ENCODE results near the gene FSIP1.

FSIP1 gene

DNA sequence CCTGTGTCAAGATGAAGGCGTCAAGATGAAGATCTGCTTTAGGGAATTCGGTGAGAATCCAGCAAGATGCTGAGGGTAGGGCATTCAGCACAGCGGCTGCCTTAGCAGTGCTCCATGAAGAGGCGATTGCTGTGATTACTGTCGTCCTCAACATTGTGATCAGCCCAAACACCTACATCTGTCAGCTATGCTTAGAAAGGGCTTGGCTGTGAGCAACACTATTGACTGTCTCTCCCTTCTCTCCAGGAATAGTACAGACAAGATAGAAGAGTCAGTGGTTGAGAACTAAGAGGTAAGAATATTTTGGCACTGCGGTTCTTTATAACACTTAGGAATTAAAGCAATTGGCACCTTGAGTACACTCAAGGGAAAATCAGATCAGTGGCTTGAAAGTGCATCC, 110.5 kb downstream of the FSIP1 start:
- DNase-seq = no peak

DNA sequence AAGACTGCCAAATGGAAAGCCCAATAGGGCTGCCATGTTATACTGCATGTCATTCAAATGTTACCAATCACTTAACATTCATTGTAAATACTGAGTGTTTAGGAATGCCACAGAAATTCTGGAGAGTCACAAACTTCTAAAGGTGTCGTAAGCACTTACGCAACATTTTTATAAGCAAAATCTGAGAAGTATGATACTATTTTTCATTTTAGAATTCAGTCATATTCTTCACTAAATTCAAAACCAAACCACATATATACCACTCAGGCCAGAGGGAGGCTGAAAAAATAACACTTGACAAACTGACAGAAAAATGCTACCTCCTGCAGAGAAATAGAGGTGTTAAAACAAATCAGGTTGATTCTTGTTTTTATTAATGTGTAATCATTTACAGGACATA, 112.0 kb downstream of the FSIP1 start:
- DNase-seq = no peak

DNA sequence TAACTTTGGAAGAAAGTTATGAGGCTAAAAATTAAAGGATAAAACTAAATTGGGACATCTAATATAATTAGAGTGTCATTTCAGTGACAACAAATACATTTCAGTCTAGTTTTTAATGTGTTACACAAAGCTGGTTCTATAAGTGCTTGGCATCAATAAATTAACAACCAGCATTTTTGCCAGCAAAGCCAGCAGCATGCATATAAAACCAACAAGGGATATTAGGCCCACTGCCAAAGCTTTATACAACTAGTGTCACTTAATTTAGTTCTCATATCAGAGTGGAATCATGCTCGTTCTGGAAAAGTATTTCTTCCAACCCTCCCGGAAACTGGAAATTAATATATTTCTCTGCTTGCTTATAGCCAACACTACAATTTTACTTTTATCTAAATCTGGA, 113.0 kb downstream of the FSIP1 start:
- no peak for DNase-seq

DNA sequence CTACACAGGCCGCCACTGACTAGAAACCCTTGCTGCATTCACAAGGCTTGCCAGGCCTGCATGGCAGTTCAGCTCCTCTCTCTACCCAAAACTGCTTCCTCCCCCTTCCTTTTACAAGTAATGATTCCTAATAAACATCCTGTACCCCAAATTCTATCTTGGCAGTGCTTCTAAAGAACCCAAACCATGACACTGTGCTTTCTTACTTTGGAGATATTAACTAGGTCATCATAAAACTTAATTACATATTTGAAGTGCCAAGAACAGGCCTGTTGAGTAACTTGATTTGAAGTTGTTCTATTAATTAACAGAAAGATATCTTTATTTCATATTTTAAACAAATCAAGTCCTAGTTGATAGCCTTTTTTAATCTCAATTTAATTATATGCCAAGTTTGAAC, 113.4 kb downstream of the FSIP1 start:
- no peak for DNase-seq

DNA sequence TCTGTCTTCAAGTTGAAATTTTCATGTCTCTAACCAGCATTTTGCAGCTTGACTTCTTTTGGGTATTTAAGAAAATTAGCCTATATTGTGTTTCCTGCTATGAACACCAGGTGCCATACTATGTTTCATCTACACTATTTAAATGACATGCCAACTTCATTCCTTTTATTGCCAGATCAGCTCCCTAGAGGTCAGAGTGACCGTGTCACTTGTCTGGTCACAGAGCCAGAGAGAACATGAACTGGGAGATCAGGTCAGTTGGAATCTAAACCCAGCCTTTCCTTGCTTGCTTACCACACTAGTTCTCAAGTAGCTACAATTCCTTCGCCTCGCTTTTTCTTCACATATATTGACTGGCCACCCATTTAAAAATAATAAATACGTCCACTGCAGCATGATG, 114.2 kb downstream of the FSIP1 start:
- no peak for DNase-seq

DNA sequence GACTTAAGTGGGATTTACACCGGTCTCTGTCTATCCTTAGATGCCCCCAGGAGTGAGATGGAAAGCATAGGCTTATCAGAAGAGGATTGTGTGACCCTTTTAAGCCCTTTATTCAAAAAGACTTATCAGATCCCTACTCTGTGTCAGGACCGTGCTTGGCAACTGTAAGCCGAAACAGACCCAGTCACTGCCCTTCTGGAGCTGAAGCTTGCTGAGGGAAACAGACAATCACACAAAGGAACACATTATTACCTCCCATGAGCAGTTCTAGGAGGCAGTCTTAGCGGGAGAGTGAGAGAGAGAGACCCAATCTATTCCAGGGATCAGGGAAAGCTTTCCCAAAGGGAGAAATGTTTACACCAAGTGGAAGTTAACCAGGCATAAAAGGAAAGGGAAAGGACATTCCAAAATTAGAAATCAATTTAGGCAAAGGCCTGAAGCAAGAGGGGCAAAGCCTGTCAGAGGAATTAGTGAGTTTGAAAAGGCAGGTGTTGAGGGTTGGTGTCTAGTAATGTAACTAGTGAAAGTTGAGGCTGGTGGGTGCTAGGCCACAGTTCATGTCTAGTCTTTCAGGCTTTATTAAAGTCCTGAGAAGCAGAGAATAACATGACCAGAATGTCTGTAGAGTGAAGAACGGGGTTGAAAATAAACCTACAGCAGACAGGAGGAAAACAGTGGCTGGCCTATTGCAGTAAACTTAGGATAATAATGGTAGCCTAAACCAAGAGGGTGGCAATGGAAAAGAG, 115.1 kb downstream of the FSIP1 start:
- DNase-seq = no peak

DNA sequence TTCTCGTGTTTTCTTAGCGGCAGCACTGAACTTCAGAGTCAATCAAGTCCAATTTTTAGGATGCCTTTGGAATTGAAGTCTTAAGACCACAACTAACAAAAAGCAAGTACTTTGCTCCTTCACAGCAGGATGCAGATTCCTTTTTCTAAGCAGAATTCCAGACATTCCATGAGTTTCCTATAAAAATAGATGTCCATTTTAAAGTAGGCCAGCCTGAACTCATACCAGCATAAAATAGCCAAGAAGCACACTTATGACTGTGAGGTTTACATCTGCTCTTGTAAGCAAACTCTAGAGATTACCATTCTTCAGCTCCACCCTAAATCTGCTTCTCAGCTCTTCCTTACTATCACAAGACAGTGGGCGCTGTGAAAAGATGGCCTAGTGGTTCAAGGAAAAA, 116.0 kb downstream of the FSIP1 start:
- no peak for DNase-seq

DNA sequence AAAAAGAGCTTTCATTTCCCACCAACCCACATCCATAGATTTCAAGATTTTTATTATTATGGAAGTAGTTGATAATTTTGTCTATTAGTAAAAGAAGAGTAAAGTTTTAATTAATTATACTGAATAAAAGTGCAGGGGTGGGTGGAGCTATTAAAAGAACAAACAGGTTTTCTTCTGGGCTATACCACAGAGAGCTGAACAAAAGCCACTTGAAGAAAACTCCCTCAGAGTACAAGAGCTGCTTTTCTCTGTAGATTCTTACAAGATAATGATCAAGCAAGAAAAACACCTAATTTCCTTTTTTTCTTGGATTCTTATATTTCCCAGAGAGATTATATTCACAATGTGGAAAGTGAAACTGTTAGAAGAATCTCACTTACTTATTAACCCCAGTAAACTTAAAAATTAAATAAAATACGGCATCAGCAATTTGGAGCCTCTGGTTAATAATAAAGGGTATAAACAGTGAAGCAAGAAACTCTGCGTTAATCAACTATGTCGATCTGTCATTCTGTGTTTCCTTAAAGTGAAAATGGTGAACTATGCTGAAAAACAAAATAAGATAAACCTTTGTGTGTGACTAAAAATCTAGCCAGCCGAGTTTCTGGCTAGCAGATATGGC, 116.9 kb downstream of the FSIP1 start:
- no peak for DNase-seq

DNA sequence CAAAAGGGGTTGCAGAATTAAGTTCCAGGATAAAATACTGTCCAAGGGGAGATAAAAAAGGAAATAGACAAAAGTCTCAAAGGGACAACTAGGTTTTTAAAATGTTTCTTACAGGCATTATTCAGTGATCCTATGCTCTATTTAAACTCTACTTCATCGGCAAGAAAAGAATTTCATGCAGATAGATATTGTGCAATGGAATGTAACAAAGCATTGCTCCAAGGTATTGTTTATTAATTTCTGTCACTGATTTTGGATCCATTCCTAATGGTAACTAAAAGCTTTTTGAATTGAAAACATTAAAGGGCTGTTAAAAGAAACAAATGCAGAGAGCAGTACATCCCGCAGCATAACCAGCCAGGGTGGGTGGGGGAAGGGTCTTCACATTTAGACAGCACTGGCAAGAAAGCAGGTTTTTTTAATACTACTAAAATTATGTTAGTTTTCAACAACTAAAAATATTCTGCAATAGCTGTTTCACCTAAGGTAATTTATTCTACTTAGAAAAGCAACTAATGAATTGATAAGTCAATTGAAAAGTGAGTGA, 118.9 kb downstream of the FSIP1 start:
- no peak for DNase-seq

DNA sequence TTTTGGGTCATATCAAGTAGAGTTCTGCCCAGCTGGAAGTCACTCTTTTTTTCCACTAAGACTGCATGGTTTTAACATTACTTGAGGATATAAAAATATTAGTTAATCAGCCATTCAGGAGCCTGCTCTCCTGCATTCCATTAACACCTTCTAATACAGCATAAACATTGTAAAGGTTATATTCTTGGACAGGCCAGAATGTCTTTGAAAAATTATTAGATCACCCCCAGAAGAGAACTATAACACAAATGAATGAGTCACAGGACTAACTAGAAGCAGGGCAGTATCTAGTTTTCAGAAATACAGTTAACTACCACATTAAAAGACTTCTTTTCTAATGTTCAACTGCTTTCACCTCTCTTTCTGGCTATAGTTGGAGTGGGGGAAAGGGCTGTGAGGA, 120.9 kb downstream of the FSIP1 start:
- DNase-seq = no peak

DNA sequence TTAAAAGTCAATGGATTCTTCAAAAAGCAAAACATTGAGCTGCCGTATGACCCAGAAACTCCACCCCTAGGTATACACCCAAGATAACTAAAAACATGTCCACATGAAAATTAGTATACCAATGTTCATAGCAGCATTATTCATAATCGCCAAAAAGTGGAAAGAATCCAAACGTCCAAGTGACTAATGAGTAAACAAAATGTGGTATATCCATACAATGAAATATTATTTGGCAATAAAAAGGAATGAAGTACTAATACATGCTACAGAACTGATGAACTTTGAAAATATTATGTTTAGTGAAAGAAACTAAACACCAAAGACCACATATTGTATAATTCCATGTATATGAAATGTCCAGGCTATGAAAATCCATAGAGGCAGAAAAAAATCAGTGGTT, 123.9 kb downstream of the FSIP1 start:
- no peak for DNase-seq

DNA sequence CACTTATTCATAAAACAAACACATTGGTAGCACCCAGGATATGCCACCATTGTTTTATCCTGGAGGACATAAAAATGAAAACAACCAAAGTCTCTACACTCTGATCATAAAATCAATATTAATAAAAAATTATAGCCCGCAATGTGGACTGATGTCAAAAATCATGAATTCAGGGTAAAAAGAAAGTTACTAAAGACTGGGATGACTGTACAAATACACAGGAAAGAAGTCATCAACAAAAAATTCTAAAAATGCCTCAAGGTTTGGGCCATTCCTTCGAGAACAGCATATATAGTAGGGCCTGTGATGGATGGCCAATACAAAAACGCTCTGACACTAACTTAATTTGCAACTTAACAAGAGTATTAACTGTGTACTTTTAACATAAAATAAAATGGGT, 125.0 kb downstream of the FSIP1 start:
- no peak for DNase-seq

DNA sequence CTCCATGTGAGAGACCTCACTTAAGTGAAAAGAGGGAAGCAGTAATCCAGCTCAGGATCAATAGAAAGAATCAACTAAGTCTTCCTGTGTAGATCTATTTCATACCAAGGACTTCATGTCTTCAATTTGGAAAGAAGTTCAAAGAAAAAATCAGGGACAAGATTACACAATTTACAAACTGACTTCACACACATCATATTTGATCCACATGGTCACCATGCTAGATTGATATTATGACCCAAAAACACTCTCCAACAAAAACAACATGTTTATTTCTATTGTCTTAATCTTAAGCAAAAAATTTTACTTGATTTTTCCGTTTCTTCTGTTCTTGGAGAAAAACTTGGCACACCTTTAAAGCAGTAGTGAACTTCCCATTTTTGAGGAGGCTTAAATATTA, 125.5 kb downstream of the FSIP1 start:
- no peak for DNase-seq

DNA sequence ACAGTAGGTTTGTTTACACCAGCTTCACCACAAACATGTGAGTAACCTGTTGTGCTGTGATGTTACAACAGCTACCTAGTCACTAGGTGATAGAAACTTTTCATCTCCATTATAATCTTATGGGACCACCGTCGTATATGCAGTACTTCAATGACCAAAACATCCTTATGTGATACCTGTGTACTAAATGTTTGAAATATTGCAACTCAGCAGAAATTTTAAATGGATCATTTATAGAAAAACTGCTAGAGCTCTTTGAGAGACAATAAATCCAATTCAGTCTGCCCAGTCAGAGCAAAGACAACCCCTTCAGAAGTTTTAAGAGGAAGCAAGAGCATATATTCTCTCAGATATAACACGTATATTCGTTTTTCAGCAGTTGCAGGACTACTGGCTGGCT, 128.3 kb downstream of the FSIP1 start:
- no peak for DNase-seq

DNA sequence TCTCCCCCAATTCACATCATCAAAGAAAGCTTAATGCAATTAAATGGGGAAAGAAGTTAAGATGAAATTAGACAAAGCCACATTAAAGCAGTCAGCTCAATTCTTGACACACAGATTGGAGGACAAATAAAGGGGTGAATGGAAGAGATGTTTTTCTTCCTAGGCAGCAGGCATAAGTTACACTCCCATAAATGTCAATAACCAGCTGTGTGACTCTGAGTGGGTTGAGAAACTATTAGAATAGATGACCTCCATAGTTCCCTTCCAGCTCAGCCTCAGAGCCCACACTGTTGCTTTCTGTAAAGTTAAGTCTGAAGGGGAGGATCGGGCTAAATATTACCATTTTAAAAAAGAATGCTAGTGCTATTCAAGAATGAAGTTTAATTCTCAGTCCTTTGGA, 130.8 kb downstream of the FSIP1 start:
- no peak for DNase-seq

DNA sequence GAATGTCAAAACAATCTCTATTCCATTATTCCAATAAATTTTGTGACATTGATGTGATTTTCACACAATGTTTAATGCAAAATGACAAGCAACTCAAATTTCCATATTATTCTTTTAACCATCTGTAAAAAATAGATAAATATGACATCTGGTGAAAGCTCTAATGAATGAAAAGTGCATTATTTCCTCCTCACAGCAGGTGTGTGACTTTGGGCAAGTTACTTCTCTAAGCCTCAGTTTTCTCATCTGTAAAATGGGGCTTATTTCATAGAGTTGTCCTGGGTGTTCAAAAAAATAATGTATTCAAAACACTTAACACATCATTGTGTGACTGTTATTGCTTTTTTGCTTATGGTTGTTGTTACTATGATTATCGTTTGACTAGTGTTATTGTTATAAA, 131.3 kb downstream of the FSIP1 start:
- no peak for DNase-seq

DNA sequence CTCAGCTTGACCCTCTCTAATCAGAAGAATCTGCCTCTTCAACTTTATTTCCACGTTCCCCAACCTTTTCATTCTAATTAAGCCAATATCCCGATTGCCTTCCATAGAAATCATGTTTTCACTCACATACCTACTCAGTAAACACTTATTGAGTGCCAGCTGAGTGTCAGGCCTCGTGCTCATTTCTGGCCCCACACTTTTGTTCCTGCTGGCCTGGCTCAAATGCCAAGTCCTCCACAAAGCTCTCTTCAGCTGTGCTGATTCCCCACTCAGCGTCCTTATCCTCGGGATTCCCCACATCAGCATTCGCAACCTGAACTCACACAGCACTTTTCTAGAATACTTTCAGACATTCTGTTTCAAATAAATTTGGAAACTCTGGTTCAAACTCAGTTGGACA, 132.9 kb downstream of the FSIP1 start:
- no peak for DNase-seq

DNA sequence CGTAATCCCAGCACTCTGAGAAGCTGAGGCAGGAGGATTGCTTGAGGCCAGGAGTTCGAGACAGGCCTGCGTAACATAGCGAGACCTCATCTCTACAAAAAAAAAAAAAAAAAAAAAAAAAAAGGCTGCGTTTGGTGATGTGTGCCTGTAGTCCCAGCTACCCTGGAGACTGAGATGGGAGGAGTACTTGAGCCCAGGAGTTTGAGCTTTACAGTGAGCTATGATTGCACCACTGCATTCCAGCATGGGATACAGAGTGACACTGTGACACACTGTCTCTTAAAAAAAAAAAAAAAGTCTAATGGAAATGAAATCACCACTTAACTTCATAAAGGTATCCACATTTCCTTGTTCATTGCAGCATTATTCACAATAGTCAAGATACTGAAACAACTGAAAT, 136.2 kb downstream of the FSIP1 start:
- no peak for DNase-seq

DNA sequence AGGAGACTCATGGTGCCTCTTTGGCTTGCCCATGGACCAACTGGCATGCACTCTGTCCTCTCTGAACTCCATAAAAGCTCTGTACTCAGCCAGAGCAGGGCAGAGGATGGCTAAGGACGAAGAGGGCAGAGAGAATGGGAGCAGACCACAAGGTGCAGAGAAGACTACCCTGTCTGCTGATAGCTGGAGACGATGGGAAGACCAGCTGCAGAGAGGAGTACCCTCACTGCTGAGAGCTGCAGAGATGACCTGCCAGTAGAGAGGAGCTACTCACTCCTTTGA, 136.7 kb downstream of the FSIP1 start:
- DNase-seq = no peak

DNA sequence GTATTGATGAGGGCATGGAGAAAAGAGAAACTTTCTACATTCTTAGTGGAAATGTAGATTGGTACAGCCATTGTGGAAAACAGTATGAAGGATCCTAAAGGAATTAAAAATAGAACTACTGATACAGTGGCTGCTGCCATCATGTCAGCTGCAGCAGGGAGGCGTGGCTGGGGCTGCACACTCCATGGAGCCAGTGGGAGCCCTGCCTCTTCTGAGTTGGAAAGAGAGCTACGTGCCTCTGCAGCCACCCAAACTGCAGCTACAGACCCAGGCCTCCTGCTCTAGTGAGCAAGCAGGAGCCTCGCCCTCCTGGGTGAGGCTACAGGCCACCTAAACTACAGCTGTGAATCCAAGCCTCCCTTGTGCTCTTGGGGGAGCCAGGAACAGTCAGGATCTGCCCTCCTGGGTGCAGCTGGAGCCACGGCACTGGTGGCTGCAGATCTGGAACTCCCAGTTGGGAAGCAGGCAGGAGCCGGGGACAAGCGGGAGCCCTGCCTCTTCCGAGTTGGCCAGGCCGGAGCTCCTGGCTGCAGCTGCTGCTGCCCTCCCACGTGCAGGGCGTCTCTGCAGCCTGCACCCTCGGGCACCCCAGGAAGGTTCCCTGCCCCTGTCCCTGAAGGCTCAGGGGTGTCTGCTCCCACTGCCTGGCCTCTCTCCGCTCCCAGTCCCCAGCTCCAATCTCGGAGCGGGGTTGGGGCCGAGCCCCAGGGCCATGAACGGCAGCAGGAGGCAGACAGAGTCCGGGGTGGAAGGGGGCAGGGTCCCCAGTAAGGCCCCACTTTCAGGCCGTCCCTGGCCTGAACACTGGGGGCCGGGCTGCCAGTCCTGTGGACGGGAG, 137.3 kb downstream of the FSIP1 start:
- no peak for DNase-seq

DNA sequence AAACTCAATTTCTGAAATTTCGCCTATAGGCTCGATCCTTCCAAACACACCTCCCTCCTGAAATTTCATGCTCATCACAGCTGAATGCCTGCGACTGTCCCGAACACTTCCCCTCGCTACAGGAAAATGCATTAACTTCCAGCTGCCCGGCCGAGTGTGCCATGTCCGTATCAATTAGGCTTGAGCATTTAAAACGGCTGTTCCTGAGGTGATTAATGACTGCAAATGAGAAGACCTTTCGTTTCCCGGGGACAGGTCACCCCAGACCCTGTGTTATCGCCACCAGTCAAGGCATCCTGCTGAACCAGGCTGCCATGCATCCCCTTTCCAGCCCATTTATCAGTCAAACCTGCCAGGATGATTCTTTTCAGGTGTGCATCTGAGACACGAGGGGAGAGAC, 138.5 kb downstream of the FSIP1 start:
- DNase-seq = no peak

DNA sequence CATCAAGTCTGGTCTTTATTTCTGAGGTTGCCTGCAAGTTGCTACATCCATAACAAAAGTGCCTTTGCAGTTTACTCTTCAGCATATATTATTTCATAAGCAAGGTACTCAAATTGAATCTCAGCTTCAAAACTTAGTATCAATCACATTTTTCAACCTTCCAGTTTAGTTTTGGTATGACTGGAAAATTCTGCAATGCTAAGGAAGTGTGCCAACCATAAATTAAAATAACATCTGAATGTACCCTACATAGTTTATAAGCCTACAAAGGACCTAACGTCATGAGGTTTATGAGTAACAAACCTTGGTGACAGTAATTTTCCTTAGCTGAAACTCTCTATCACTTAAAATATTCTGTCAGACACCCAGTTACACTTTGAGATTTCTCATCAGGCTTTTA, 138.9 kb downstream of the FSIP1 start:
- no peak for DNase-seq

DNA sequence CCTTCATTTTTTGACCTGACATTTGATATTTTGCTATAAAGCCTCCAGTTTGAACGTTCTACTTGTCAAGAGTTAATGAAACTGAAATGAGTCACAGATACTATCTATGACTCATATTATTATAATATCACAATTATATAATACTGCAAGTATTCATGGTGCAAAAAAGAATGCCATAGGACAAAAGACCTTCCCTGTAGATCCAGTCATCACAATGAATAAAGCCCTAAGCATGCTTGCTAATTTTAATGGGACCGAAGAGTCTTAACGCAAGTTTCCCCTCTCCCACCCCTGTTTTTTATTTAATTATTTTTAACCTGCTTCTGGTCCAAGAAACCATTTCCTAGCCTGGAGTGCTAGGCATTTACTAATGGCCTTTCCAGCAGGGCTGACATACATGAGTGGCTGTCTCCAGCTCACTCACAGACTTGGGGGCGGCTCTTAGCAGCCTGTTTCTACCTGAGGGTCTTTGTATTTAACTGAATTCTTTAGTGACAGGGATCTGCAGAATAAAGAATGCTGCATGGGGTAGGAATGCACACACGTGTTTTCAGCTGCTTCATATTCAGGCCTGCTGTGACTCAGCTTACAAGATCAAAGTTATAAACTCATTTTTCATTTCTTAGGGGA, 140.5 kb downstream of the FSIP1 start:
- no peak for DNase-seq
